HT1080 (cell line): ENCODE results near the gene NUP98. TPM values are rescaled to one million over a fixed set of nuclear protein-coding genes. Genes with fewer than 3 reads are reported as not detected.
"Not testable (repeated sequence)": the region's sequence is repeated elsewhere in the genome, so short reads cannot be mapped to it uniquely, and the experiment has no call there.

Experiments
- DNase-seq: peaks from one replicate; pipeline ENCODE4 v3.0.0-alpha.2; 2015; ENCODE audit warnings: low read depth
- total RNA-seq: library from RNA; depleted of rRNA; stranded (reverse); fragments of >200 nt; shearing (Covaris generic); gene quantifications from 2 replicates; pipeline ENCODE4 v1.2.3, GENCODE V29; 2014

Gene NUP98
- total RNA-seq, 1 experiment from 2014 or later: 168 TPM

- DNase-seq: no peak
Measured at GRCh38 chr11:3827434-3828186, 30.3 kb upstream of the NUP98 start.

- DNase-seq: no peak
Measured at GRCh38 chr11:3826721-3827120, 29.4 kb upstream of the NUP98 start.

GRCh38 chr11:3825473-3826154, 28.3 kb upstream of the NUP98 start:
- DNase-seq: no peak

GRCh38 chr11:3824714-3825472, 27.5 kb upstream of the NUP98 start:
- DNase-seq: peak; percentile 46

GRCh38 chr11:3823762-3824506, 26.6 kb upstream of the NUP98 start:
- no peak for DNase-seq

GRCh38 chr11:3823303-3823702, 25.9 kb upstream of the NUP98 start:
- peak; percentile 74 for DNase-seq

- DNase-seq: no peak
Measured at GRCh38 chr11:3822312-3822711, 25.0 kb upstream of the NUP98 start.

- no peak for DNase-seq
Measured at GRCh38 chr11:3820971-3821370, 23.6 kb upstream of the NUP98 start.

GRCh38 chr11:3817181-3817800, 19.9 kb upstream of the NUP98 start:
- no peak for DNase-seq

- DNase-seq: no peak
Measured at GRCh38 chr11:3816673-3817072, 19.3 kb upstream of the NUP98 start.

GRCh38 chr11:3815845-3816244, 18.5 kb upstream of the NUP98 start:
- DNase-seq: no peak

GRCh38 chr11:3814832-3815231, 17.5 kb upstream of the NUP98 start:
- DNase-seq: not testable (repeated sequence)

GRCh38 chr11:3810951-3811350, 13.6 kb upstream of the NUP98 start:
- DNase-seq: no peak

GRCh38 chr11:3810446-3810845, 13.1 kb upstream of the NUP98 start:
- no peak for DNase-seq

- DNase-seq: no peak
Measured at GRCh38 chr11:3809624-3809928, 12.2 kb upstream of the NUP98 start.

GRCh38 chr11:3808861-3809623, 11.7 kb upstream of the NUP98 start:
- peak; percentile 61 for DNase-seq

- DNase-seq: peak; percentile 34
Measured at GRCh38 chr11:3807909-3808860, 10.8 kb upstream of the NUP98 start, which contains the start of gene PGAP2. Gene PGAP2, plus strand, starts transcription at chr11:3808560. Its CDS starts 2,700 bp downstream, at chr11:3811260.

- DNase-seq: peak; percentile 90
Measured at GRCh38 chr11:3803726-3804495, 6.6 kb upstream of the NUP98 start.
